GM12872 (cell line): ENCODE results near the gene DCAKD.

ENCODE experiments used
- CTCF ChIP-seq: IDR thresholded peaks from 3 replicates; pipeline ENCODE4 v1.5.1; 2011; ENCODE audit warnings: low read depth, mild to moderate bottlenecking, low read length, moderate library complexity; ENCODE audit not compliant: insufficient read depth

The DCAKD gene

DNA sequence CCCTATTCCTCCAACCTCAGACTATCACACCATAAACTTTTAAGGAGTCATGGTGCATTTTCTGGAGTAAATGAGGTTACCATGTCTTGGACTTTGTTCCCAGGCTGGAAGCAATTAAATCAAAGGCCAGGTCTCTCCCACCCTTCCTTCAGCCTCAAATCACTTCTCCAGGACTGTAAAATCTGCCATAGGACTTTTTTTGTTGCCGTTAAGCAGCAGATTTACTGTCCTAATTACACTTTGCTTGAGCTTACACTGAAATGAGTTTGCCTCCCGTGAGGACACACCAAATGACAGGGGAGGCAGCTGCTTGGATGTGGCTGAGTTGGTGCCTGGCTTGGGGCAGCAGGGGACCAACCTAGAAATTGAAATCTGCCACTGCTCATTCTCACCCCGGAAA lies 14.7 kb downstream of the DCAKD start:
- no peak for TF ChIP-seq CTCF

DNA sequence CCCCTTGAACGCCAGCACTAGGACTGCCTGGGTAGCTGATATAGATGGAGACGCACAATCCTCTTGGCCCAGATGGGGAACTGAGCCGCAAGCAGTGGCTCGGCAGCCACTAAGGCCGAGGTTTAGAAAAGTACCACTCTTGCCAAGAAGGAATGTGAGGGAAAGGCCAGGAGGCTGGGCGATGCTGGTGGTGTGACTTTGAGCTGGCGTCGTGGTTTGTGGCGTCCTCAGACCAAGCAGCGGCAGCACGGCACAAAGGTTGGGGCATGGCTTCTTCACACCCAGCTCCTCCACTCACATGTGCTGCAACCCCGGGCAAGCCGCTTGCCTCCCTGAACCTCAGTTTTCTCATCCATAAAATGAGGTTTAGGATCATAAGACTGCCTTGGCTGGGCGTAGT lies 15.6 kb downstream of the DCAKD start:
- no peak for TF ChIP-seq CTCF

DNA sequence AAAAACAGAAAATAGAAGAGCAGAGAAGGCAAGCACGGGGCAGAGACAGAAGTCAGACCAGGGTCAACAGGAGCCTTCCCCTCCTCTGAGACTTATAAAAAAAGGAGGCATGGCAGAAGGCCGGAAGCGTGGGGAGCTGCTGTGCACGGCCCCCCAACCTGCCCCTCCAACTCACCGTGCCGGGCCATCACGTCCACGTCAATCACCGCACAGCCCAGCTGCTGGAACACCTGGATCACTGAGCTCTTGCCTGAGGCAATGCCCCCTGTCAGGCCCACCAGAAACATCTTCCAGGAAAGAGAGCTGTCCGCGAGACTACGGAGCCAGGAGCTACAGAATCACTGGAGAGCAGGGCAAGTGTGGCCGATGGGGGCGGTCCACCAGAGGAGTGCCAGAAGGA lies 16.8 kb downstream of the DCAKD start:
- no peak for TF ChIP-seq CTCF

GRCh38 chr17:45032174-45032541 lies 19.3 kb downstream of the DCAKD start:
- no peak for TF ChIP-seq CTCF

- no peak for TF ChIP-seq CTCF
Observed at GRCh38 chr17:45031231-45032173, 19.9 kb downstream of the DCAKD start.

DNA sequence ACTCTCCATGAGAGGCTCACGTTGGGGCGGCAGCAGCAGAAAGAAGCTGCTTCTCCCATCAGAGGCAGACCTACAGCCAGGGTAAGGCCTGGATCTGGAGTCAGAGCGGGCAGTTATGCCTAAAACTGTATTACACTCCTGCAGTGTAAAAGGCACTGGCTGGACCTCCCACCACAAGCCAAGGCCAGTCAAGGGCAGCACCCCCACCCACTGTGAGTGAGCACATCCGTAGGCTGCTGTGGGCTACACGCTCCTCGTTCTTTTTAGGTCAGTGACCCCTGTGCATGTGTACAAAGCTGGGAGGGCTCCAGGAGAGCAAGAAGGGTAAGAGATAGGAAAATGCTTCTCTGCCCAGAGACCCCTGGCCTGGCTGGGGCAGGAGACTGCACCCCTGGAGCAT lies 20.7 kb downstream of the DCAKD start:
- no peak for TF ChIP-seq CTCF

DNA sequence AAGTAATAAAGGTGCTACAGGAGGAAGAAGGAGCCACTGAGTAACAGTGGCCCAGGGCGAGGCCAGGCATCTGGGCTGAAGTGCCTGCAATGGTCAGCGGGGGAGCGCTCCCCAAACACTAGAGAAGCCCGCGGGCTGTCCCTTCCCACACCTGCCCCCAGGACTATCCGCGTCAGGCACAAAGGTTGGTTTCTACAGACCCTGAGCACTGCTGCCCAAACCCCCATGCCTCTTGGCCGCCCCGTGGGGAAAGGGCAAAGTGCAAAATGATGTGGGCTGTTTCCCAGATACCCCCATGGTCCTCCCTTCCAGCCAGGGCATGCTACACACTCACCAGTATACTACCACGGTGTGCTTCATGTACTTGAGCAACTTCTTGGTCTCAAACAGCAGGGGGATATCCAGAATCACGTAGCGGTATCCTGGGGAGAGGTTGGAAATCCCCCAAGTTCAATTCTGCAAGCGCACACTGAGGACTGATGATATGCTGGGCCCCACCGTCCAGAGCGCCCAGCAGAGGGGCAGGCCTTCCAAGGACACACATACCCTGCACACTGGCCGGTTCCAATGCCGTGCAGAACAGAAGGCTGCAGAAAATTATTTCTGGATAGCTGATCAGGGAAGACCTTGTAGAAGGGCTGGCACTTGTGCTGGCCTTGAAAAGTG lies 21.5 kb downstream of the DCAKD start:
- no peak for TF ChIP-seq CTCF
